ENCODE measurements around the gene TBC1D8B.

DNA sequence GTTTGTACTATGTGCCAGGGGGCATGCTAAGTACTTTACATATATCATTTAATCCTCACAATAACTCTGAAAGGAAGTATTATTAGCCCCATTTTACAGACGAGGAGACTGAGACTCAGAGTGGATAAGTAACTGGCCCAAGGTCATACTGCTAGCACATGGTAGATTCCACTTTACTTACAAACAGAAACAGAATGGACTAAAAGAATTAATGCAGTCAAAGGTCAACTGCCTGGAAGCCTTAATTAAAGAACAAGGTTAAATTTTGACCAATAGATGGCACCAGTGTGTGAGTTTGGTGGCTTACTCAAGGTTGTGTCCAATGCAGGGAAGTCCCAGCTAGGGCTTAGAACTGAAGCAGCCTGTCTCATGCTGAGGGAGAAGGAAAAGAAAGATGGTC, 96.0 kb downstream of the TBC1D8B start:
- no peak for TF ChIP-seq BHLHE40 (IDR thresholded peaks at IDR 0.05; ENCODE audit: borderline replicate concordance)
- TF ChIP-seq FOXK2 (IDR thresholded peaks at IDR 0.05), result no peak
- TF ChIP-seq FOXM1 (IDR thresholded peaks at IDR 0.05; ENCODE audit: borderline replicate concordance), result no peak
